GM18507 (cell line): Measurements from ENCODE around the gene CCL24.
"Not testable (repeated sequence)": the region's sequence is repeated elsewhere in the genome, so short reads cannot be mapped to it uniquely, and the experiment has no call there.

Experiments used
- DNase-seq: peaks from one replicate; pipeline ENCODE4 v3.0.0; 2011; ENCODE audit warnings: low read depth; ENCODE audit not compliant: insufficient read length; ENCODE audit errors: extremely low spot score
- FAIRE-seq: peaks from 2 replicates; lab custom pipeline; 2011; peaks lifted over from hg19 to GRCh38; lab: Jason Lieb, UNC

CCL24 gene

DNA sequence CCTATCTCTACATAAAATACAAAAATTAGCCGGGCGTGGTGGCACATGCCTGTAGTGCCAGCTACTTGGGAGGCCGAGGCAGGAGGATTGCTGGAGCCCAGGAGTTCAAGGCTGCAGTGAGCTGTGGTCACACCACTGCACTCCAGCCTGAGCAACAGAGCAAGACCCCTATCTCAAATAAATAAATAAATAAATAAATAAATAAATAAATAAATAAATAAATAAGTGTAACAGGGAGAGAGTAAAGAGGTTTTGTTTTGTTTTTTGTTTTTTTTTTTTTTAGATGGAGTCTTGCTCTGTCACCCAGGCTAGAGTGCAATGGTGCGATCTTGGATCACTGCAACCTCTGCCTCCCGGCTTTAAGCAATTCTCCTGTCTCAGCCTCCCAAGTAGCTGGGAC lies 21.0 kb downstream of the CCL24 start:
- DNase-seq, FAIRE-seq: not testable (repeated sequence)

DNA sequence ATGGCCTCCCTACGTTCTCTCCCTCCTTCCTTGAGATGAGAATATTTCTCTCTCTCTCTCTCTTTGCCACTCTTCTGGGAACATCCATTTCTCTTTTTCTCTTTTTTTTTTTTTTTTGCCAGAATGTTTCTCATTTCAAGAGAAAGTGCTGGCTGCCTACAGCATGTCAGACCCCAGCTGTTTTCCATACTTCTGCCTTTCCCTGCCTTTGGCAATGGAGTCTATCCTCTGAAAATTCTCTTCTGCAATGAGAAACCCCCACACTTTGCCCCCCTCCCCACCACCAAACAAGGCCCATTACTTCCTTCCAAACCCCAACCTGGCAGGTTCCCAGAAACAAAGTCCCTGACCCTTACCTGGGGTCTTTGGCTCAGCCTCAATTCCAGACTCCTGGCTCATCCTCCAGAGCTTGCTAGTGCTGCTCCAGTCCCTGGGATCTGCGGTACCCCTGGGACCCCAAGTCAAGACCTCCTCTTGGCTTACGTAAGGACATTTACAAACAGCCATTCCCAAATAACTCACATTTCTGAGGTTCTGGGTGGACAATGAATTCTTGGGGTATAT lies 24.2 kb downstream of the CCL24 start:
- DNase-seq (no peak), FAIRE-seq (no peak)

DNA sequence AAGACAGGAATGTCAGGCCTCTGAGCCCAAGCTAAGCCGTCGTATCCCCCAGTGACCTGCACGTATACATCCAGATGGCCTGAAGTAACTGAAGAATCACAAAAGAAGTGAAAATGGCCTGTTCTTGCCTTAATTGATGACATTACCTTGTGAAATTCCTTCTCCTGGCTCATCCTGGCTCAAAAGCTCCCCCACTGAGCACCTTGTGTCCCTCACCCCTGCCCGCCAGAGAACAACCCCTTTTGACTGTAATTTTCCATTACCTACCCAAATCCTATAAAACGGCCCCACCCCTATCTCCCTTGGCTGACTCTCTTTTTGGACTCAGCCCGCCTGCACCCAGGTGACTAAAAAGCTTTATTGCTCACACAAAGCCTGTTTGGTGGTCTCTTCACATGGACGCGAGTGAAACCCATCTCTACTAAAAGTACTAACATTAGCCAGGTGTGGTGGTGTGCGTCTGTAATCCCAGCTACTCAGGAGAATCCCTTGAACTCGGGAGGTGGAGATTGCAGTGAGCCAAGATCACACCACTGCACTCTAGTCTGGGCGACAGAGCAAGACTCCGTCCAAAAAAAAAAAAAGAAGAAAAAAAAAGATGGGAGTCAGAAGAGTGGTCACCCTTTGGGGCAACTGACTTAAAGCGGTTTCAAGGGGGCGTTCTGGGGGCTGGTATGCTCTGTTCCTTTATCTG lies 25.3 kb downstream of the CCL24 start:
- FAIRE-seq, DNase-seq: not testable (repeated sequence)

DNA sequence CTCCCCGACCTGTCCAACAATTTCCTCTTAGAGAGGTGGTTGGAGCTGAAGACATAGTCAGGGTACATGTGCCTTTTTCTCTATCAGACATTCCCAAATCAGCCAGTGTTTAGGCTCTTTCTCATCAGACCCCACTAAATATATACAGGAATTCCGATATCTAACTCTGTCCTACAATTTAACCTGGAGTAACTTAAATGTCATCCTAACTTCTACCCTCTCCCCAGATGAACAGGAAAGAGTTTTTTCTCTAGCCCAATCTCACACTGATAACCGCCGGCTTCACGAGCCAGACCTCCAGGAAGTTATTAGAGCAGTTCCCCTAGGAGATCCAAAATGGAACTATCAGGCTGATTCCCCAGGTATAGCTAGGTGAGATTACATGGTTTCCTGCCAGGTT lies 30.5 kb downstream of the CCL24 start:
- not testable (repeated sequence) for FAIRE-seq, DNase-seq

DNA sequence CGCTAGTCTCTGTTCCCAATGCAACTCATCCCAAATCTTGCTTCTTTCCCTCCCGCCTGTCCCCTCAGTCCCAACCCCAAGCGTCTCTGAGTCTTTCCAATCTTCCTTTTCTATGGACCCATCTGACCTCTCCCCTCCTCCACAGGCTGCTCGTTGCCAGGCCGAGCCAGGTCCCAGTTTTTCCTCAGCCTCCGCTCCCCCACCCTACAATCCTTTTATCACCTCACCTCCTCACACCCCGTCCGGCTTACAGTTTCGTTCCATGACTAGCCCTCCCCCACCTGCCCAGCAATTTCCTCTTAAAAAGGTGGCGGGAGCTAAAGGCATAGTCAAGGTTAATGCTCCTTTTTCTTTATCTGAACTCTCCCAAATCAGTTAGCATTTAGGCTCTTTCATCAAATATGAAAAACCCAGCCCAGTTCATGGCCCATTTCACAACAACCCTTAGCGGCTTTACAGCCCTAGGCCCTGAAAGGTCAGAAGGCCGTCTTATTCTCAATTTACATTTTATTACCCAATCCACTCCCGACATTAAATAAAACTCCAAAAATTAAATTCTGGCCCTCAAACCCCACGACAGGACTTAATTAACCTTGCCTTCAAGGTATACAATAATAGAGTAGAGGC lies 32.8 kb downstream of the CCL24 start:
- not testable (repeated sequence) for FAIRE-seq, DNase-seq

DNA sequence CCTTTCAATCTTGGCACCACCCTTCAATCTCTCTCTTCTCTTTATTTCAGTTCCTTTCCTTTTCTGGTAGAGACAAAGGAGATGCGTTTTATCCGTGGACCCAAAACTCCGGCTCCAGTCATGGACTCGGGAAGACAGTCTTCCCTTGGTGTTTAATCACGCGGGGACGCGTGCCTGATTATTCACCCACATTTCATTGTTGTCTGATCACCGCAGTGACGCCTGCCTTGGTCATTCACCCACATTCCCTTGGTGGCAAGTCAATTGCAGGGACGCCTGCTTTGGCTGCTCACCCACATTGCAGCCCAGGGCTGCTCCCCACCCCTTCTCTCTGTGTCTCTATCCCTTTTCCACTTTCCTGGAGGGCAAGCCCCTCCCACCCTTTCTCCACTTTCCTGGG lies 34.1 kb downstream of the CCL24 start:
- FAIRE-seq, DNase-seq: not testable (repeated sequence)

DNA sequence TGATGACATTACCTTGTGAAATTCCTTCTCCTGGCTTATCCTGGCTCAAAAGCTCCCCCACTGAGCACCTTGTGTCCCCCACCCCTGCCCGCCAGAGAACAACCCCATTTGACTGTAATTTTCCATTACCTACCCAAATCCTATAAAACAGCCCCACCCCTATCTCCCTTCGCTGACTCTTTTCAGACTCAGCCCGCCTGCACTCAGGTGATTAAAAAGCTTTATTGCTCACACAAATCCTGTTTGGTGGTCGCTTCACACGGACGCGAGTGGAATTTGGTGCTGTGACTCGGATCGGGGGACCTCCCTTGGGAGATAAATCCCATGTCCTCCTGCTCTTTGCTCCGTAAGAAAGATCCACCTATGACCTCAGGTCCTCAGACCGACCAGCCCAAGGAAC lies 34.6 kb downstream of the CCL24 start:
- not testable (repeated sequence) for FAIRE-seq, DNase-seq

DNA sequence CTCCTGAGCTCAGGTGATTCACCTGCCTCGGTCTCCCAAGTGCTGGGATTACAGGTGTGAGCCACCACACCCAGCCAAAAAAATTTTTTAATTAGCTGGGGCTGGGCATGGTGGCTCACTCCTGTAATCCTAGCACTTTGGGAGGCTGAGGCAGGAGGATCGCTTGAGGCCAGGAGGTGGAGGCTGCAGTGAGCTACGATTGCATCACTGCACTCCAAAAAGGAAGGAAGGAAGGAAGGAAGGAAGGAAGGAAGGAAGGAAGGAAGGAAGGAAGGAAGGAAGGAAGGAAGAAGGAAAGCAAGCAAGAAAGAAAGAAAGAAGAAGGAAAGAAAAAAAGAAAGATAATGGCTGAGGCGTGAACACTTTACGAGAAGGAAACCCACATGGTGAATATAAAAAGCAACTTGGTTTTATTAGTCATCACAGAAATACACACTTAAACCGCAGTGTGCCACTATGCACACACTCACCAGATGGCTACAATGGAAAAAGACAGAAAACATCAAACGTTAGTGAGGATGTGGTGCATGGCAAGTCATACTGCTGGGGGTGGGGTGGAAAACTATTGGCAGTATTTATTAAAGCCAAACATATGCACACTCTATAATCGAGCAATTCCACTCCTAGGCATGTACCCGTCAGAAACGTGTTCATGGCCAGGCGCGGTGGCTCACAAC lies 37.2 kb downstream of the CCL24 start:
- DNase-seq (no peak), FAIRE-seq (no peak)

DNA sequence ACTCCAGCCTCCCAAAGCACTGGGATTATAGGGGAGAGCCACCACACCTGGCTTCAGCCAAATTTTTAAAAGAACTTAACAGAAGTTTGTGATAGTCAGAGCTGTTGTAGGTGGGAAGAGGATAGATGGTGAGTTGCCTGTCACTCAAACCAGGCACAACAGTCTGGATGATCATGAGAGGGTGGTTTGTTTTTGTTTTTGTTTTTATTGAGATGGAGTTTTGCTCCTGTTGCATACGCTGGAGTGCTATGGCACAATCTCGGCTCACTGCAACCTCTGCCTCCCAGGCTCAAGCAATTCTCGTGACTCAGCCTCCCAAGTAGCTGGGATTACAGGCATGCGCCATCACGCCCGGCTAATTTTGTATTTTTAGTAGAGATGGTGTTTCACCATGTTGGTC lies 39.6 kb downstream of the CCL24 start:
- not testable (repeated sequence) for FAIRE-seq, DNase-seq

DNA sequence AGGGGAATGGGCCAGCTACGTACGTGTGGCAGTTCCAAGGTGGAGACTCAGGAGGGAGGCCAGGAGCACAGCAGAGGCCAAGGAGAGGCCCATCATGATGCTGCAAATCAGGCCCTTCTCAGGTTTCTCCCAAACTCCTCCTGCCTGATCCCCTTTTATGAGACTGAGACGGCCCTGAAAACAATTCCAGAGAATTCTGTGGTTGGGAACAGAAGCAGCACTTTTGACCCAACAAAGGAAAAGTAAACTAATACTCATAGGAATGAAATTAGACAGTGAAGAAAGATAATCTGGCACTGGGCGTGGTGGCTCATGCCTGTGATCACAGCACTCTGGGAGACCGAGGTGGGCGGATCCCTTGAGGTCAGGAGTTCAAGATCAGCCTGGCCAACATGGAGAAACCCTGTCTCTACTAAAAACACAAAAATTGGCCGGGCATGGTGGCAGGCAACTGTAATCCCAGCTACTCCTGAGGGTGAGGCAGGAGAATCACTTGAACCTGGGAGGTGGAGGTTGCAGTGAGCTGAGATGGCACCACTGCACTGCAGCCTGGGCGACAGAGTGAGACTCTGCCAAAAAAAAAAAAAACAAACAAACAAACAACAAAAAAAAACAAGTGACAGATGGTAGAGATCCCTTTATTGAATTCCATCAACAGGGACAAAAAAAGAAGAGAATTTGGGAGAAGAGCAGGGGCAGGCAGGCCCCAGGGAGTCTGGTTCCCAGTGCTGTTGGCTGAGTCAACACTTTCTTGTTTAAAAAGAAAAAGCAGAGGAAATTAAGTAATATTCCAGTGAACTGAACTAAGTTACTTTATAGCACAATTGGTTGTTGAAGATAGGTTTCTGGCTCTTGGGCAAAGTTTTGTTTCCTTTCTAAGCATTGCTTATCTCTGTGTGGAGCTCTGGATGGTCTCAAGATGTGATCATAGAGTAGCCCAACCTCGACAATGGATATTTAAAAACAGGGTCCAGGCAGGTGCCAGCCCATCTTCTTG lies 41.2 kb downstream of the CCL24 start, which contains the start of gene CCL26:
CCL26 (minus strand) TSS at position 131 of the 997 bp plus-strand sequence; CDS start at position 96, 35 bp downstream.
- no peak for DNase-seq
- no peak for FAIRE-seq

DNA sequence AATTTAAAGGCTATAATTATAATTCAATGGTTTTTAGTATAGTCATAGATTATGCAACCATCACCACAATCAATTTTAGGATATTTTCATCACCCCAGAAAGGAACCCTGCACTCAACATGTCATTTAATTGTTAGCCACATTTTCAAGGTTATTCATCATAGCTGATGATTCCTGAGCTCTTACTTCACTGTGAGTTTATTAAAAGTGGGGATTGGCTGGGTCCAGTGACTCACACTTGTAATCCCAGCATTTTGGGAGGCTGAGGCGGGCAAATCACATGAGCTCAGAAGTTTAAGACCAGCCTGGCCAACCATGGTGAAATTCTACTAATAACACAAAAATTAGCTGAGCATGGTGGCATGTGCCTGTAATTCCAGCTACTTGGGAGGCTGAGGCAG lies 42.4 kb downstream of the CCL24 start:
- no peak for FAIRE-seq
- DNase-seq, result no peak

DNA sequence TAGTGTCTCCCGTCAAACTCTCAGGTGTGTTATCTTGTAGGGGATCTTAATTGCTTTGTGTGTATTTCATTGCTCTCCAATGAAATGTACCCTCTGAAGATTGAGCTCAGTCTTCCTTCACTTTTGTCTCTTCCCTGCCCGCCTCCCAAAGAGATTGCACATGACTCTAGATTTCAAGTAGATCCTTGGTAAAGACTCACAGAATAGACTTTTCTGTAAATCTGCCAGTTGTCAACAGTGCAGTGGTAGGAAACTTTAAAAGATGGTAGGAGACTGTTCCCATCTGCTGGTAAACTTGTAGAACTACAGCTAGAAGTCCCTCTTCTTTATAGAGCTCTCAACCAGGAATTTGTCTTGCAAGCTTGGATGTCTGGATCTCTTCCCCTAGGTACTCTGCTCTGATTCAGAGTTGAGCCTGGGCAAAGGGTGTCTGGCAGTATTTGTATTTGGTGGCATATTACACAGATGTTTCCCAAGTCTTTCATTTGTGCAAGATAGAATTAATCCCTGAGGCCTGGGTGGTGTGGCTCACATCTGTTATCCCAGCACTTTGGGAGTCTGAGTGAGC lies 51.2 kb downstream of the CCL24 start:
- FAIRE-seq, result peak; percentile 79
- peak; percentile 45 for DNase-seq

DNA sequence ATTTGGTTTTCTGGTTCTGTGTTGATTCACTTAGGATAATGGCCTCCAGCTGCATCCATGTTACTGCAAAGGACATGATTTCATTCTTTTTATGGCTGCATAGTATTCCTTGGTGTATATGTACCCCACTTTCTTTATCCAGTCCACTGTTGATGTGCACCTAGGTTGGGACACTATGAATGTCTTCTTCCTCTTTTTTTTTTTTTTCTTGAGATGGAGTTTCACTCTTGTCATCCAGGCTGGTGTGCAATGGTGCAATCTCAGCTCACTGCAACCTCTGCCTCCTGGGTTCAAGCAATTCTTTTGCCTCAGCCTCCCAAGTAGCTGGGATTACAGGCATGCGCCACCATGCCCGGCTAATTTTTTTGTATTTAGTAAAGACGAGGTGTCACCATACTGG lies 51.8 kb downstream of the CCL24 start:
- not testable (repeated sequence) for DNase-seq, FAIRE-seq
